NOMO-1 (cell line): ENCODE results near the gene PRRX2.

Experiments used
- DNase-seq, 2 experiments: peaks; one replicate each; lab custom pipeline; 2025; ENCODE audit not compliant: unreplicated experiment in 2 of 2; lab: John Stamatoyannopoulos, UW

PRRX2 gene

DNA sequence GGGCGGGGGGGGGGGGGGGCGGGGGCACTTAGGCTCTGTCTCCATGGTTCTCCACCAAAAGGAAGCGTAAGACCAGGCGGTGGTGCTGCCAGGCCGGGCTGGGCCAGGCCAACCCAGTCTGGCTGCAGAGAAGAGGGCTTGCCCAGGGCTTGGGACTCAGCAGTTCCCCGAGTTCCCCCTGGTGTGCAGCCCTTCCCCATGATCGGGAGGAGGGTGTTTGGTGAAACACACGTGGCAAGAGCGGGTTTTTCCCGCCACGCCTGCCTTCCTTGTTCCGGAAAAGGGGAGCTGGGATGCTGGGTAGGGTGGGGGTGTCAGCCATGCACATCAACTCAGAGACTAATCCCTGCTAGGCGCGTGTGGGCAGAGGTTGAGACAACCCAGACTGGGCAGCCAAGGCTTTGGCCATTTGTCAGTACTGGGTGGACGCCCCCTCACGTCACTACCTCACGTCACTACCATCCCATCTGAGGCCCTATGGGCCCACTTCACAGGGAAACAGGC lies 32.9 kb downstream of the PRRX2 start:
- peak in 1 of 2 experiments; percentile 7 for DNase-seq

DNA sequence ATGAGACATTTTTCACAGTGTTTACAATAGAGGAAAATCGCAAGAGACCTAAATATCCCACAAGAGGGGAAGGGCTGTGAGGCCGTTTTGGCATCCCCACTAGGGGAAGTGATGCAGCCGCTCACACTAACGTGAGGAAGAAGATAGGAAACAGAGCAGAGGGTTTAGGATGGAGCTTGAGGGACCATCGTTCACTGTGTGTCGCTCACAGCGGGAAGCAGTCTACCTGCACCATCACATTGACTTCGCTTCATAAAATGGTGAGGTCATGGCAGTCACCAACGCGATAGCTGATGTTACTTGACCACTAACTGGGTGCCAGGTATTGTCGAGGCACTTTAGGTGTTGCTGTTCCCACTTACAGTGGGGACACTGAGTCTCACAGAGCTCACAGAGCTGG lies 35.6 kb downstream of the PRRX2 start:
- DNase-seq: peak in 1 of 2 experiments; percentile 3

- DNase-seq: no peak
These were observed 36.1 kb downstream of the PRRX2 start for GRCh38 chr9:129701549-129701948.

DNA sequence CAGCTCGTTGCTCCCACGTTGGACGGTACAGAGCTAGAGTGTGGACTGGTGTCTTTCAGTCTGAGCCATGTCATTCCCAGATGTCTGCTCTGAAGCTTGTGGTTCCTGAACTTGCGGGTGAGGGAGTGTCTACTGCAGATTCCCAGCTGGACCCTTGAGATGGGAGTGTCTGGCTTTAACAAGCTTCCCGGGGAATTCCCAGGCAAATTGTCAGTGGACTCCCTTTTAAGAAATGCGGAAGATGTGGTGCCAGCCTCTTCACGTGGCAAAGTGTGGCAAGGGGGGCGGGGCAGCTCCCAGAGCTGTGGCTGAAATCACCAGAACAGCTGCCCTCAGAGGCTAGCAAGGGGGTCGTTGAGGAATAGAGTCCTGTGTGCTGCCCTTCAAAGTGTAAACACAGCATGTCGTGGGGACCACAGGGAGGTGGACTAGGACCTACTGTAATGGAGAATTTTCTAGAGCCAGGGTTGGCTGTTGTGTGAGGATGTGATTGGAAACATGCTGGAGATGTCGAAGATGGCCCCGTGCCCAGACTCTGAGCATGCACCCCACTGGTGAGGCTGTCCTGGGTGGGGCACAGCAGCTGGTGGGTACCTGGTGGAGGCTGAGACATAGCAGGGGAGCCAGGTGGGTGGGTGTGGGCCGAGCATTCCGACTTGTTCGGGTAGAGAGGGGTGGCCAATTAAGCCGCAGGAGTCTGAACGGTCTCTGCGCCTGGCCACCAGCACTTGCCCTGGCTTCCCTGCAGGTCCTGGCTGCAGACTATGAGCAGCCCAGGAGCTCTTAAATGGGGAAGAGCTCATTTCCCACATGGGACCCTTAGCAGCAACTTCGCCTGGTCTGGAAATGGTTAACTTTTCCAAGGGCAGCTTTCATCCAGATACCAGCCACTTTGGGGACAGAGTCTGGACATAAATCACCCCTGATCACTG lies 37.4 kb downstream of the PRRX2 start:
- no peak for DNase-seq

GRCh38 chr9:129703667-129704355 lies 38.4 kb downstream of the PRRX2 start:
- DNase-seq: no peak

DNA sequence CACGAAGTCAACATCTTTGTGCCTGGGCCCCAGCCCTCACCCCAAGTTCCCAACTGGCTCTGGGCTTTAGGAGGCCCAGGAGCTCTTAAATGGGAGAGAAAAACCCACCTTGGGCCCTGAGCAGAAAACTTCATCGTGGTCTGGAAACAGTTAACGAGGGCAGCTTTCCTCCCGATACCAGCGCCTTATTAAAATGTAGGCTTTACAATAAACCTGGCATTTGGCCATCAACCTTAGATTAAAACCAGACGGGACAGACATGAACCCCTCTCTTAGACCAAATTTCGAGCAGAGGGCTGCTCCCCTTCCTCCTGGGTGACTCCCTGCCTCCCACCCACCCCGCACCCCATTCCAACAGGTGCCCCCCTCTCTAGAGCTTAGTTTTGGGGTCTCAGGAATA lies 39.4 kb downstream of the PRRX2 start:
- DNase-seq: no peak

DNA sequence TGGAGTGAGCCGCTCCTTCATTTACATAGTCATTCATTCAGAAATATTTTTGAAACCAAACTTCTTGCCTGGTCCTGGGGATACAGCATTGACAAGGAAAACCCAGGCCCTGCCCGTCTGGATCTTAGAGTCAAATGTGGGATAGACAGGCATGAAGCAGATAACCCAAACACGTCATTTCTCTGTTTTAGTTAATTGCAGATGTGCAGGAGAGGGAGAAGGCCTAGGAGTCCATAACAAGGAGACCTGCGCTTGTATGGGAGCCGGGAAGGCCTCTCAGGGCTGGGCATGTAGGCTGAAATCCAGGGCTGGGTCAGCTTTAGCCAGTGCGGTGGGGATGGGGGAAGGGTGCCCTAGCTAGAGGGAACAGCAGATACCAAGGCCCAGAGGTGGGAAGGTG lies 43.3 kb downstream of the PRRX2 start:
- DNase-seq: no peak

DNA sequence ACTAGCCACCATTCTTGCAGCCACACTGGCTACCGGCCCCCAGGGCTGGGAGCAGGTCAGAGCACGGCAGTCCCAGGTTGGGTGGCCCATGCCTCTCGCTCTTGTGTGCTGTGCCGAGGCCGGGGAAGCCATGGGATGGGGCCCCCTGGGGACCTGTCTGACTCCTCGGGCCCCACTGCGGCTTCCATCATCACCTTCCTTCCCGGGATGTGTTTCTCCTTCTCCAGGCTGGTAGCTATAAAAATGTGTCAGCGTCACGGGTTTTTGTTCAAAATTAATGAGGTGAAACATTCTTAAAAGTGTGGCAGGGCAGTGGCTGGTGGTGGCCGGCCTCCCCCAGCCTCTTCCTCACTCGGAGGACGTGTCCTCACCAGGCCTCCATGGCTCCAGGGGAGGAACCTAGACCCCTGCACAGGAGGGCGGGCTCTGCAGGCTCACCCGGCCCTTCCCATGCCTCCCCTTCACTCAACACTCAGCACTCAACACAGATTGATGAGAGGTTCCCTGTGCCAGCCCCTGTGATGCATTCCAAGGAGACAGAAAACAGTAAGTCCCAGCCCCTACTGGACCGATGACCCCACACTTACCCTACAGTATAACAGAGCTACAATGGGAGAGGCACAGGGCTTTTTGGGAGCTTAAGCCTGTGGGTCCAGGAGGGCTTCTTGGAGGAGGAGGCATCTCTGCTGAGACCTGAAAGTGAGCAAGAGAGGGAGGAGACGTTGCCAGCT lies 44.2 kb downstream of the PRRX2 start:
- no peak for DNase-seq

- no peak for DNase-seq
These were observed 44.7 kb downstream of the PRRX2 start for GRCh38 chr9:129710169-129710453.

GRCh38 chr9:129712634-129713401 lies 47.4 kb downstream of the PRRX2 start:
- no peak for DNase-seq

DNA sequence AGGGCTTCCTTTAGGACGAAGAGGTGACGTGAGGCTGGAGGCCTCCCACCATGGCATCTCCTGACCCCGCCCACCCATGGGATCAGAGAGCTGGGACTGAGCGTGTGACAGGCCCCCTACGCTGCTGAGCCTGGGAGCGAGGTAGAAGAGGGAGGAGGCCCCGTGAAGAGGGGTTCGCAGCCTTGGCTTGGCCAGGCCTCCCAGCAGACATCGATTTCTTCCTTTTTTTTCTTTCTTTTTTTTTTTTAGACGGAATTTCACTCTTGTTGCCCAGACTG lies 47.9 kb downstream of the PRRX2 start:
- no peak for DNase-seq

DNA sequence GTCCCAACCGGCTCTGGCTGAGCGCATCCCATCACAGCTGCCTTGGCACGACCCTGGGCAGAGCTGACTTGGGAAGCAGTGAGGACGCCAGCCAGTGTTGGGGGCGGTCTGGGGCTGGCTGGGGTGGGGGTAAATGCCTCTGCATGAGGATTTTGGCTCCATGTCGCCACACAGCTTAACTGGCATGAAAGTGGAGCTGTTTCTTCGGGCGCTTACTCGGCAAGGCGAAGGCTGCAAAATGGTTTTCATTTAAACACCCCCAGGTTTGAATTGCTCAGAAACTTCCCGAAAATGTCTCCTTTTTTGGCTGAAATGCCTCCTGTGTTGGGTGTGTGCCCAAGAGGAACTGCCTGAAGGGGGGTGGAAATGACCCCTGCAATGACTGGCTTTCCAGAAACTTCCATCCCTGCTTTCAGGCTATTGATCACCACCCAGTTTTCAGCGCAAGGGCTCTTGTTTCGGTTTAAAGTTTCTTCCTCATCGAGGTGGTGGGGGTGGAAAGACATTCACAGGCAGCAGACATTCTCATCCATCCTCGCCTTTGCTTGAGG lies 49.1 kb downstream of the PRRX2 start:
- peak; percentile 3 to 10 for DNase-seq

DNA sequence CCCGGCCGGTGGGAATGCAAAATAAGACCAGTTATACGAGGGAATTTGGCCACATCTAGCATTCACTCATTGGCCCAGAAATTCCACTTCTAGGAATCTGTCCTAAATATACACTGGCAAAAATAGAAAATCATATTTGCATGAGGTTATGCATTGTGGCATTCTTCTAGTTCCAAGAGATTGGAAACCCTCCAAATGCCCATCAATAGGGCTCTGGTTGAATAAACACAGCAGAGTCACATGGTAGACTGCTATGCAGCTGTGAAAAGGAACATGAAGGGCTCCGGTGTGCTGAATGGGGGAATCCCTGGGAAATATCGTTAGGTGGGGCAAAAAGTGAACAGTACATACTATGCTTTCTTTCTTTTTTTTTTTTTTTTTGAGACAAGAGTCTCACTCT lies 50.6 kb downstream of the PRRX2 start:
- DNase-seq: no peak

GRCh38 chr9:129717991-129718390 lies 52.5 kb downstream of the PRRX2 start:
- no peak for DNase-seq

DNA sequence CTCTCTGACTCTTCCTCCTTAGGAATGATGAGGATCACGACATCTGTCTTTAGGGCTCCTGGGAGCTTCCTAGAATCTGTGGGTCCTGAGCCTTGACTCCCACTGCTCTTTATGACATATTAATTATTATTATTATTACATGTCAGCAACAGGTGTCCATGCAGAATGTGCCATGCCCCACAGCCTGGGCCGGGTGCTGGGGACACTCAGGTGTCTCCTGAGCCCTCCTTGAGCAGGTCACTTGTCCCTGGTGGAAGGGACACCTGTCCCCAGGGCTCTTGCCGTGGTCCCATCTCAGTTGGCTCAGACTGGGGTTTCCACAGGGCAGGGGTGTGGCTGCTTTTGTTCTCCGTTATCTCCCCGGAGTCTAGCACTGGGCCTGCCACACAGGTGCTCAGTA lies 53.2 kb downstream of the PRRX2 start:
- DNase-seq: no peak

DNA sequence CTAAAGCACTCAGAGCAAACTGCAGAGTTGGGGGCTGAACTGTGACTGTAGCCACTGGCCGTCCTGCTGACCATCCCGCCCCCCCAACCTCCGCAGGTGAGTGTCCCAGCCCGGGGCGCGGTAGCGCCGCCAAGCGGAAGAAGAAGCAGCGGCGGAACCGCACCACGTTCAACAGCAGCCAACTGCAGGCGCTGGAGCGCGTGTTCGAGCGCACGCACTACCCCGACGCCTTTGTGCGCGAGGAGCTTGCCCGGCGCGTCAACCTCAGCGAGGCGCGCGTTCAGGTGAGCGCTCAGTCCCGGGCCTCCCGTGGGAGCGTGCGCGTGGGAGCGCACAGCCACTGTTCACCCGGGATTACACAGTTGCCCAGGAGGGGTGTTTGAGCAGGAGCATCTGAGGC lies 53.7 kb downstream of the PRRX2 start:
- no peak for DNase-seq

GRCh38 chr9:129720181-129720864 lies 54.9 kb downstream of the PRRX2 start:
- no peak for DNase-seq

DNA sequence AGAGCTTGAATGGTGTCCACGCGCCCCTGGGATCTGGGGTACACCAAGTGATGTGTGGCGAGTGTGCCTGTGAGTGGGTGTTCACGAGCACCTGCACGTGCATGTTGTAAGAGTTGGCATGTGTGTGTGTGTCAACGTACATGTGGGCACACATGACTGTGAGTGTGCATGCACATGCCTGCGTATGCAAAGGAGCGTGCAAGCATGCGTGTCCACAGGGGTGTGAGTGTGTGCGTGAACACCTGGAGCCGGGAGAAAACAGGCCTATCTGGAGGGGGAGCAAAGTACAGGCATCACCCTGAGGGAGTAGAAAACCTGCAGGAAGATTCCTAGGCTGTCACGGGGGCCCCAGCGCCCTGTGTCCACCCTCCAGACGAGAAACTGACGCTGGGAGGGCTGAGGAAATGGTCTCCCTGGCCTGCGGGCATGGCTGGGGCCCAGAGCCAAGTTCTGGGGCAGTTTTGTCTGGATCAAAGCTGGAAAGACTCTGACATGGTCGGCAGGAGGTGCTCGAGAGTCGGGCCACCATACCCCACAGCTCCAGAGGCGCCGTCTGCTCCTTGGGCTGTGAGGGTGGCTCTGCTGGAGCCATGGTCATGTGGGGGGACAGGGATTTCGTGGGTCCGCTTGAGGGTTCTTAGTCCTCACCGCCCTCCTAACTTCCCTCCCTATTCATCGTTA lies 55.6 kb downstream of the PRRX2 start:
- DNase-seq: no peak

DNA sequence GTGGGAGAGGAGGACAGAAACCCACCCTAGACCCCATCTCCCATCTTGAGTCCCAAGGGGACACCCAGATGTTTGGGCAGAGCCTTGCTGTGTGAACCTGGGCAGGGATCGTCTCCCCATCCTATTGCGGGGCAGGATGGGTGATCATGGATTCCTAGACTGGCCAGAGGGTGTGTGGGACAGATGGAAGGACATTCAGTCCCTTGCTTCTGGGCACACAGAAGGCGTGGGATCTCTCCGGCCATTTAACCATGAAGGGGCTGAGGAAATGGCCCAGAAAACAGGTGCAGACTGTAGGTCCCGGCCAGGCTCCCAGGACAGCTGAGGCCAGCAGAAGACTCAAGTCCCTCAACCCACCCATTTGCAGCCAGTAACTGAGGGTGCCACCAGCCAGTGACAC lies 57.5 kb downstream of the PRRX2 start:
- DNase-seq: no peak
